Body of pancreas (tissue), 4 donors: ENCODE data around the gene POC1A.

Experiments used
- CTCF ChIP-seq, 7 experiments: fragments of 450-650 bp in 4 of 7; fragments of 200-600 bp in 3 of 7; sonication (generic) in 3 of 7; IDR thresholded peaks; one replicate each; pipeline ENCODE4 v1.5.1; 2016 to 2019; ENCODE audit warnings: antibody characterized with exemption in 7 of 7
- POLR2A ChIP-seq, 3 donors: fragments of 450-650 bp; IDR thresholded peaks; one replicate each; pipeline ENCODE4 v1.6.1; 2016; ENCODE audit warnings: antibody characterized with exemption in 3 of 3, mild to moderate bottlenecking in 2 of 3

GRCh38 chr3:52110502-52110901, 43.7 kb downstream of the POC1A start:
- TF ChIP-seq CTCF (IDR thresholded peaks at IDR 0.05) (no peak), POLR2A (IDR thresholded peaks at IDR 0.05) (no peak)
